HEK293T (cell line): Measurements from ENCODE around the gene IL21R.

Source experiments
- CTCF ChIA-PET: fragments of 350-600 bp; formaldehyde crosslinking; extraction: SDS; loops from one replicate; lab custom pipeline; 2021; ENCODE audit warnings: antibody characterized with exemption, inconsistent platforms; lab: Yijun Ruan, JAX
- POLR2A ChIA-PET: fragments of 350-600 bp; formaldehyde crosslinking; extraction: SDS; loops from one replicate; lab custom pipeline; 2020; ENCODE audit warnings: antibody characterized with exemption, inconsistent platforms; lab: Yijun Ruan, JAX
- DNase-seq: peaks from one replicate; pipeline ENCODE4 v3.0.0; 2012; ENCODE audit warnings: mixed read lengths; ENCODE audit errors: extremely low spot score
- ARNT ChIP-seq: fragments of 450-650 bp; IDR thresholded peaks from 2 replicates; pipeline ENCODE4 v1.6.1; 2017; ENCODE audit warnings: mild to moderate bottlenecking
- BHLHE40 ChIP-seq: fragments of 450-650 bp; IDR thresholded peaks from 2 replicates; pipeline ENCODE4 v1.6.1; 2016; ENCODE audit warnings: mild to moderate bottlenecking, moderate library complexity, borderline replicate concordance
- CTBP1 ChIP-seq: fragments of 450-650 bp; IDR thresholded peaks from 2 replicates; pipeline ENCODE4 v1.6.1; 2016; ENCODE audit warnings: borderline replicate concordance
- ELF4 ChIP-seq: fragments of 450-650 bp; IDR thresholded peaks from 2 replicates; pipeline ENCODE4 v1.6.1; 2017; ENCODE audit warnings: antibody characterized with exemption
- FOXA1 ChIP-seq: fragments of 450-650 bp; IDR thresholded peaks from 2 replicates; pipeline ENCODE4 v1.6.1; 2016; ENCODE audit warnings: mild to moderate bottlenecking
- FOXK2 ChIP-seq: fragments of 450-650 bp; IDR thresholded peaks from 2 replicates; pipeline ENCODE4 v1.6.1; 2016; ENCODE audit warnings: mild to moderate bottlenecking
- FOXM1 ChIP-seq: fragments of 450-650 bp; IDR thresholded peaks from 2 replicates; pipeline ENCODE4 v1.6.1; 2017; ENCODE audit warnings: mild to moderate bottlenecking, borderline replicate concordance
- HDGF ChIP-seq: fragments of 450-650 bp; IDR thresholded peaks from 2 replicates; pipeline ENCODE4 v1.6.1; 2017; ENCODE audit warnings: antibody characterized with exemption, borderline replicate concordance
- L3MBTL2 ChIP-seq: fragments of 450-650 bp; conservative IDR thresholded peaks from 2 replicates; pipeline ENCODE4 v1.6.1; 2016; ENCODE audit warnings: mild to moderate bottlenecking
- LEF1 ChIP-seq: fragments of 450-650 bp; IDR thresholded peaks from 2 replicates; pipeline ENCODE4 v1.6.1; 2017; ENCODE audit warnings: mild to moderate bottlenecking, borderline replicate concordance
- NFRKB ChIP-seq: fragments of 450-650 bp; IDR thresholded peaks from 2 replicates; pipeline ENCODE4 v1.6.1; 2016; ENCODE audit warnings: mild to moderate bottlenecking, moderate library complexity
- SP1 ChIP-seq: fragments of 450-650 bp; IDR thresholded peaks from 2 replicates; pipeline ENCODE4 v1.6.1; 2017
- SUZ12 ChIP-seq: fragments of 450-650 bp; IDR thresholded peaks from 2 replicates; pipeline ENCODE4 v1.6.1; 2016; ENCODE audit warnings: mild to moderate bottlenecking
- TARDBP ChIP-seq: fragments of 450-650 bp; IDR thresholded peaks from 2 replicates; pipeline ENCODE4 v1.6.1; 2016
- ZNF384 ChIP-seq: fragments of 450-650 bp; IDR thresholded peaks from 2 replicates; pipeline ENCODE4 v1.6.1; 2016
- TF ChIP-seq, protein P1 (sequence below): fragments of 450-650 bp; IDR thresholded peaks from 2 replicates; pipeline ENCODE4 v1.6.1; 2016

IL21R gene

DNA sequence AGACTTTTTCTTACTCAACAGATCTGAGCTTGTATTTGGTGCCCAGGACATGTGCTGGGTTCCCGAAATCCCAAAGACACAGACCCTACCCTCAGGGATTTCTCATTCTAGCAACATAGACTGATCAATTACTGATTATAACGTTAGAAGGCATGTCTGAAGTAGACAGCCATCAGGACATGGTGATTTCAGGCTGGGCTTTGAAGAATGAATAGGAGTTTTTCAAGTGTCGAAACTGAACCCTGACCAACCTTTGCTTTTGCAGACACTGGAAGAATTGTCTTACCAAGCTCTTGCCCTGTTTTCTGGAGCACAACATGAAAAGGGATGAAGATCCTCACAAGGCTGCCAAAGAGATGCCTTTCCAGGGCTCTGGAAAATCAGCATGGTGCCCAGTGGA is 40.0 kb upstream of the IL21R start:
- no peak for TF ChIP-seq ARNT
- no peak for TF ChIP-seq ZNF384
- no peak for TF ChIP-seq LEF1
- TF ChIP-seq NFRKB = no peak
- no peak for TF ChIP-seq HDGF
- no peak for TF ChIP-seq CTBP1
- TF ChIP-seq SUZ12 = no peak
- TF ChIP-seq FOXM1 = no peak
- TF ChIP-seq FOXK2 = no peak
- TF ChIP-seq BHLHE40 = no peak
- TF ChIP-seq FOXA1 = no peak
- no peak for TF ChIP-seq L3MBTL2
- TF ChIP-seq ELF4 = no peak
- TF ChIP-seq, protein P1, sequence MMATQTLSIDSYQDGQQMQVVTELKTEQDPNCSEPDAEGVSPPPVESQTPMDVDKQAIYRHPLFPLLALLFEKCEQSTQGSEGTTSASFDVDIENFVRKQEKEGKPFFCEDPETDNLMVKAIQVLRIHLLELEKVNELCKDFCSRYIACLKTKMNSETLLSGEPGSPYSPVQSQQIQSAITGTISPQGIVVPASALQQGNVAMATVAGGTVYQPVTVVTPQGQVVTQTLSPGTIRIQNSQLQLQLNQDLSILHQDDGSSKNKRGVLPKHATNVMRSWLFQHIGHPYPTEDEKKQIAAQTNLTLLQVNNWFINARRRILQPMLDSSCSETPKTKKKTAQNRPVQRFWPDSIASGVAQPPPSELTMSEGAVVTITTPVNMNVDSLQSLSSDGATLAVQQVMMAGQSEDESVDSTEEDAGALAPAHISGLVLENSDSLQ = no peak
- no peak for TF ChIP-seq TARDBP
- no peak for TF ChIP-seq SP1
- ChIA-PET CTCF (no interaction called here), POLR2A (no interaction called here)
- DNase-seq = no peak

DNA sequence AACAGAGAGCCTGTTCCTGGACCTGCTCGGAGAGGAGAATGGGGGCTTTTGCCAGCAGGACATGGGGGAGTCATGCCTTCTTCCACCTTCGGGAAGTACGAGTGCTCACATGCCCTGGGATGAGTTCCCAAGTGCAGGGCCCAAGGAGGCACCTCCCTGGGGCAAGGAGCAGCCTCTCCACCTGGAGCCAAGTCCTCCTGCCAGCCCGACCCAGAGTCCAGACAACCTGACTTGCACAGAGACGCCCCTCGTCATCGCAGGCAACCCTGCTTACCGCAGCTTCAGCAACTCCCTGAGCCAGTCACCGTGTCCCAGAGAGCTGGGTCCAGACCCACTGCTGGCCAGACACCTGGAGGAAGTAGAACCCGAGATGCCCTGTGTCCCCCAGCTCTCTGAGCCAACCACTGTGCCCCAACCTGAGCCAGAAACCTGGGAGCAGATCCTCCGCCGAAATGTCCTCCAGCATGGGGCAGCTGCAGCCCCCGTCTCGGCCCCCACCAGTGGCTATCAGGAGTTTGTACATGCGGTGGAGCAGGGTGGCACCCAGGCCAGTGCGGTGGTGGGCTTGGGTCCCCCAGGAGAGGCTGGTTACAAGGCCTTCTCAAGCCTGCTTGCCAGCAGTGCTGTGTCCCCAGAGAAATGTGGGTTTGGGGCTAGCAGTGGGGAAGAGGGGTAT is 39.3 kb upstream of the IL21R start:
- TF ChIP-seq ARNT = no peak
- TF ChIP-seq FOXM1 = no peak
- no peak for TF ChIP-seq BHLHE40
- no peak for TF ChIP-seq FOXK2
- TF ChIP-seq ELF4 = no peak
- TF ChIP-seq L3MBTL2 = no peak
- TF ChIP-seq SP1 = no peak
- no peak for TF ChIP-seq LEF1
- no peak for TF ChIP-seq FOXA1
- TF ChIP-seq, protein P1 = no peak
- no peak for TF ChIP-seq NFRKB
- TF ChIP-seq ZNF384 = no peak
- TF ChIP-seq SUZ12 = no peak
- no peak for TF ChIP-seq TARDBP
- no peak for TF ChIP-seq HDGF
- TF ChIP-seq CTBP1 = no peak
- ChIA-PET POLR2A (no interaction called here), CTCF (no interaction called here)
- DNase-seq = no peak

DNA sequence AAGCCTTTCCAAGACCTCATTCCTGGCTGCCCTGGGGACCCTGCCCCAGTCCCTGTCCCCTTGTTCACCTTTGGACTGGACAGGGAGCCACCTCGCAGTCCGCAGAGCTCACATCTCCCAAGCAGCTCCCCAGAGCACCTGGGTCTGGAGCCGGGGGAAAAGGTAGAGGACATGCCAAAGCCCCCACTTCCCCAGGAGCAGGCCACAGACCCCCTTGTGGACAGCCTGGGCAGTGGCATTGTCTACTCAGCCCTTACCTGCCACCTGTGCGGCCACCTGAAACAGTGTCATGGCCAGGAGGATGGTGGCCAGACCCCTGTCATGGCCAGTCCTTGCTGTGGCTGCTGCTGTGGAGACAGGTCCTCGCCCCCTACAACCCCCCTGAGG is 38.7 kb upstream of the IL21R start:
- POLR2A ChIA-PET = no interaction called here
- CTCF ChIA-PET = no interaction called here
- TF ChIP-seq, protein P1 = no peak
- TF ChIP-seq SP1 (no peak), ELF4 (no peak), FOXK2 (no peak), HDGF (no peak), TARDBP (no peak), SUZ12 (no peak), BHLHE40 (no peak), CTBP1 (no peak), FOXM1 (no peak), LEF1 (no peak), NFRKB (no peak)

DNA sequence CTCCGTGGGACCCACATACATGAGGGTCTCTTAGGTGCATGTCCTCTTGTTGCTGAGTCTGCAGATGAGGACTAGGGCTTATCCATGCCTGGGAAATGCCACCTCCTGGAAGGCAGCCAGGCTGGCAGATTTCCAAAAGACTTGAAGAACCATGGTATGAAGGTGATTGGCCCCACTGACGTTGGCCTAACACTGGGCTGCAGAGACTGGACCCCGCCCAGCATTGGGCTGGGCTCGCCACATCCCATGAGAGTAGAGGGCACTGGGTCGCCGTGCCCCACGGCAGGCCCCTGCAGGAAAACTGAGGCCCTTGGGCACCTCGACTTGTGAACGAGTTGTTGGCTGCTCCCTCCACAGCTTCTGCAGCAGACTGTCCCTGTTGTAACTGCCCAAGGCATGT is 38.2 kb upstream of the IL21R start:
- DNase-seq = no peak
- TF ChIP-seq ZNF384 = no peak
- TF ChIP-seq, protein P1 = no peak
- no peak for TF ChIP-seq HDGF
- TF ChIP-seq FOXA1 = no peak
- no peak for TF ChIP-seq CTBP1
- TF ChIP-seq ELF4 = no peak
- no peak for TF ChIP-seq SP1
- TF ChIP-seq ARNT = no peak
- no peak for TF ChIP-seq BHLHE40
- TF ChIP-seq FOXM1 = no peak
- no peak for TF ChIP-seq TARDBP
- no peak for TF ChIP-seq FOXK2
- TF ChIP-seq NFRKB = no peak
- TF ChIP-seq LEF1 = no peak
- no peak for TF ChIP-seq SUZ12
- no peak for TF ChIP-seq L3MBTL2
- CTCF ChIA-PET = no interaction called here
- POLR2A ChIA-PET = no interaction called here

More for the DNA sequence above, 38.7 kb upstream of the IL21R start:
- DNase-seq = no peak

DNA sequence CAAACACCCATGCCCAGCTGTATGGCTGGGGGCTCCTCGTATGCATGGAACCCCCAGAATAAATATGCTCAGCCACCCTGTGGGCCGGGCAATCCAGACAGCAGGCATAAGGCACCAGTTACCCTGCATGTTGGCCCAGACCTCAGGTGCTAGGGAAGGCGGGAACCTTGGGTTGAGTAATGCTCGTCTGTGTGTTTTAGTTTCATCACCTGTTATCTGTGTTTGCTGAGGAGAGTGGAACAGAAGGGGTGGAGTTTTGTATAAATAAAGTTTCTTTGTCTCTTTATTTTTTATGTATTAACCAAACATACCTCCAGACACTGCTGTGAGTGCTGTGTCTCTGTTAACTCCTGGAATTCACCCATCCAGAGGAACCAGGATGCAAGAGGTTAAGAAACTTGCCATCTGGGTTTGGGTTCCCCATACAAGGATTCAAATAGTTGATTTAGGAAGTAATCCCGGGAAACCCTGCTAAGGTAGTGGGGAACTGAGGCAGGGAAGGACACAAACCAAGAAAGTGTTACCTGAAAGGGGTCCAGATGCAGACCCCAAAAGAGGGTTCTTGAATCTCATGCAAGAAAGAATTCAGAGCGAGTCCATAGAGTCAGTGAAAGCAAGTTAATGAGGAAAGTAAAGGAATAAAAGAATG is 37.4 kb upstream of the IL21R start:
- no peak for DNase-seq
- CTCF ChIA-PET = no interaction called here
- POLR2A ChIA-PET = no interaction called here
- TF ChIP-seq FOXM1 (no peak), TARDBP (no peak), ELF4 (no peak), L3MBTL2 (no peak), FOXK2 (no peak), LEF1 (no peak)
